GM20000 (cell line): ENCODE data around the gene EML6.

Experiments
- DNase-seq: peaks from one replicate; pipeline ENCODE4 v3.0.0; 2012; ENCODE audit warnings: low spot score
- CTCF ChIP-seq: IDR thresholded peaks from 2 replicates; pipeline ENCODE4 v1.5.1; 2012; ENCODE audit warnings: mild to moderate bottlenecking, control low read depth; ENCODE audit errors: extremely low read depth, missing control alignments

Gene EML6

DNA sequence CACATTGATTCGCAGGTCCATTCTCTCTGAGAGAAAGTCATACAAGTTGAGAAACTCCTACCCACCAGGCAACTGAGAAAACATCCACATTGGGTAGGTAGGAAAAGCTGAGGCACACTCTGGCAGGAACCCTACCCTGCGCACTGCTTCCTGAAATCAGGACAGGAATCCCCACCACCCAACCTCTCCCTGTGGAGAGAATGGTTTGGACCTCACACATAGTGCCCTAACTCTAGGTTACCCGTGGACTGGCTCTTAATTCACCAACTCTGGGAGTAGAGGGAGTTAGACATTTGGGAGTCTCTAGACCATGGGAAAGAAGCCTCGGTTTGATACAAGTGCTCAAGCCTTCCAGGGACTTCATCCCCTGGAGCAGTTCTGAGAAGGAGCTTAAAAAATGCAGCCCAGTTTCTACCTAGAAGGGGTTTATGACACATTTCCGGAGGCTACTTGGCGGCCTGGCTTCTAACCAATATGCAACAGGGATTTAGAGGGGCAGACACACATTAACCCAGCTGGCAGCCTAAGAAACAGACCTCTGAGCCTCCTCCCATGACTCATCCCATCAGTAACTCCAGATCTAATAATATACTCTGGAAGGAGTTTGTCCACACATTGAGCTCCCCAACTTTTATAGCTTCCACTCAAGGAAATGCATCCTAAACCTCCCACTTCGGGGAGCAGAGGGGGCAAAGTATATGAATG is 136.7 kb downstream of the EML6 start:
- no peak for DNase-seq
- TF ChIP-seq CTCF, result no peak

- DNase-seq, result no peak
- TF ChIP-seq CTCF, result no peak
Measured at GRCh38 chr2:54862229-54862628, 138.8 kb downstream of the EML6 start.

DNA sequence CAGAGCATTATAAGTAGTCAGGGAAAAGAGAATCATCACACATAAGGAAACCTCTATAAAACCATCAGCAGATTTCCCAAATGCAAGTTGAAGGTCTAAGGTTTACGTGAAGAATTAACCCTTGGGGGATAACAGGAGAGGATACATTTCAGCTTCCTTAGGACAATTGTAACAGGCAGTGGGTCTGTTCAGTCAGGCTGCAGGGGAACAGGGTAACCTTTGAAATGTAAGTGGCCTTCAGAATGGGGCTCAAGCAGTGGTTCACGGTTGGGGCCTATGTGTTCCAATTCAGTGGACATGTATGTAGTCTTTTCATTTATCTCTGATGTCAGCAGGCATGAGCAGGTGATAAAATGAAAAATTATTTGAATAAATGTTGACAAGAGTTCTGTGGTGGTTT is 139.3 kb downstream of the EML6 start:
- no peak for DNase-seq
- TF ChIP-seq CTCF, result no peak

DNA sequence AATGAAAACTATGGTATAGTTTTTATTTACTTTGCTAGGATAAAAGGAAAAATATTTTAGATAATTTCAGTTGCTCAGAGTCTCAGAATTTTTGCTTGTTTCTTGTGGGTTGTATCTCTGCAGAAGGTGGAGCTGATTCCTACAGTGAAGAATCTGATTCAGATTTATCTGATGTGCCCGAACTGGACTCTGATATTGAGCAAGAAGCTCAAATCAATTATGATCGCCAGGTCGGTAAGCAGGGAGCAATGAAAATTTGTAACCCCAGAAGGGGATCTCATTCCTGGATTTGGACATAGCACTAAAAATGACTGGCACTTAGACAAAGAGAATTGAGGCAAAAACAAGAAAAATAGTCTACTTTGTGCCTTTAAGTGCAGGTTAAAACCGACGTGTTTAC is 140.2 kb downstream of the EML6 start:
- TF ChIP-seq CTCF, result no peak
- DNase-seq, result no peak

DNA sequence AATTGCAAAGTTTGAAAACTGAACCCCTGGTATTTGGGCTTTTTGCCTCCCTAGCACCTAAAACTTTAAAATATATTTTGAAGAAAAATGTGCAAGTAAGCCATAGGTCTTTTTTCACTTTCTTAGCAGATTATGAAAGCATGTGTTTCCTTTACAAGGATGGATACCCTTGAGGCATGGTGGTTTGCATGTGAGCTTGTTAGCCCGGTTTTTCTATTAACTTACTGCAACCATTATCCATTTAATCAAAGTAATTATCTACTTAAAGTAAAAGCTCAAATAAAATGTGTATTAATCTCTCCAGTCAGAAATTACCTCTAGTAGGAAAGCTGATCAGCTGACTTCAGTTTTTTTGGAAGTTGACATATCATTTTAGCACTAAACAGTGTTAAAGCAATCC is 140.6 kb downstream of the EML6 start:
- DNase-seq, result no peak
- TF ChIP-seq CTCF, result no peak

GRCh38 chr2:54864727-54865126 is 141.3 kb downstream of the EML6 start:
- no peak for TF ChIP-seq CTCF
- DNase-seq, result no peak

DNA sequence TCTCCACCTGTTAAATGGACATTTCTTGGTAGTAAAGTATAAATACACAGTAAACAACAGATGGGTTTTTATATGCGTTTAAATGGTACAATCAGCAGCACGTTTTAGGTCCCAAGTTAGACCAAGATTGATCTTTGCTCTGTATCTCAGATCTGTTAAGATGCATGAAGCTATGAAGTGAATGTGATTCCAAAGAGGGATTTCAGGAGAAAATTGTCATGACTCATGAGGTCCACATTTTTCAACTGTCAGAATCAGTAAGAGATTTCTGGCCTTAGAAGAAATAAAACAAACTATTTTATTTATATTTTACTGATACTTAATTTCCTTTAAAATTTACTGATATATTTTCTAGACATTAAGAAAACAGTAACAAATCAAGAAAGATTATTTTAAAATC is 142.7 kb downstream of the EML6 start:
- DNase-seq, result no peak
- no peak for TF ChIP-seq CTCF
